Upper lobe of left lung (tissue), 4 donors: Measurements from ENCODE around the gene GPR27.

Experiments
- POLR2A ChIP-seq, 4 donors: fragments of 450-650 bp; IDR thresholded peaks; one replicate each; pipeline ENCODE4 v1.5.1; 2016 to 2017; ENCODE audit warnings: antibody characterized with exemption in 4 of 4, mild to moderate bottlenecking in 2 of 4
- POLR2AphosphoS5 ChIP-seq, 2 donors: sonication (generic); formaldehyde crosslinking; IDR thresholded peaks; one replicate each; pipeline ENCODE4 v1.5.1; 2017; ENCODE audit warnings: antibody characterized with exemption in 2 of 2
- TF ChIP-seq, protein P1 (sequence below), 6 experiments: fragments of 450-650 bp in 4 of 6; fragments of 200-600 bp in 2 of 6; sonication (generic) in 2 of 6; IDR thresholded peaks; one replicate each; pipeline ENCODE4 v1.5.1; 2016 to 2019; ENCODE audit warnings: antibody characterized with exemption in 6 of 6

DNA sequence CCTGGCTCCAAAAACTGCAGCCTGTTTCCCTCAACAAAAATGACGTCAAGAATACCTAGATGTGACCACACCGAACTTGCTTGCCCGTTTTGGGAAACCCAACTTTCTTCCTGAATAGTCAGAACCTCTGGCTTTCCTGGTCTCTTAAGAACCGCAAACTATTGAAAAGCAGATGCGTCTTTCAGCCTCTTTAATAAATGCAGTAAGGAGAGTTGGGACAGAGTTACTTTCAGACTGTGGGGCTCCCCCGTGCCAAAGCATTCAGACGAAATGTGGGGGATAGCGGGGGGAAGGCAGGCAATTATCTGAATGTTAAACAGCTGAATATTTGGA, 32.5 kb downstream of the GPR27 start:
- TF ChIP-seq, protein P1, sequence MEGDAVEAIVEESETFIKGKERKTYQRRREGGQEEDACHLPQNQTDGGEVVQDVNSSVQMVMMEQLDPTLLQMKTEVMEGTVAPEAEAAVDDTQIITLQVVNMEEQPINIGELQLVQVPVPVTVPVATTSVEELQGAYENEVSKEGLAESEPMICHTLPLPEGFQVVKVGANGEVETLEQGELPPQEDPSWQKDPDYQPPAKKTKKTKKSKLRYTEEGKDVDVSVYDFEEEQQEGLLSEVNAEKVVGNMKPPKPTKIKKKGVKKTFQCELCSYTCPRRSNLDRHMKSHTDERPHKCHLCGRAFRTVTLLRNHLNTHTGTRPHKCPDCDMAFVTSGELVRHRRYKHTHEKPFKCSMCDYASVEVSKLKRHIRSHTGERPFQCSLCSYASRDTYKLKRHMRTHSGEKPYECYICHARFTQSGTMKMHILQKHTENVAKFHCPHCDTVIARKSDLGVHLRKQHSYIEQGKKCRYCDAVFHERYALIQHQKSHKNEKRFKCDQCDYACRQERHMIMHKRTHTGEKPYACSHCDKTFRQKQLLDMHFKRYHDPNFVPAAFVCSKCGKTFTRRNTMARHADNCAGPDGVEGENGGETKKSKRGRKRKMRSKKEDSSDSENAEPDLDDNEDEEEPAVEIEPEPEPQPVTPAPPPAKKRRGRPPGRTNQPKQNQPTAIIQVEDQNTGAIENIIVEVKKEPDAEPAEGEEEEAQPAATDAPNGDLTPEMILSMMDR (IDR thresholded peaks at IDR 0.05): no peak
- TF ChIP-seq POLR2A (IDR thresholded peaks at IDR 0.05) (no peak), POLR2AphosphoS5 (IDR thresholded peaks at IDR 0.05) (no peak)
